GM23248 (cell line): ENCODE results near the gene SLC9B2.

Experiments used
- EZH2 ChIP-seq: fragments of 200-600 bp; sonication (generic); IDR thresholded peaks from 2 replicates; pipeline ENCODE4 v1.6.1; 2018; ENCODE audit warnings: antibody characterized with exemption, mild to moderate bottlenecking; ENCODE audit not compliant: insufficient read depth, poor library complexity, severe bottlenecking
- EZH2phosphoT487 ChIP-seq: fragments of 200-600 bp; sonication (generic); IDR thresholded peaks from 2 replicates; pipeline ENCODE4 v1.6.1; 2018; ENCODE audit warnings: antibody characterized with exemption, moderate library complexity, mild to moderate bottlenecking, low read depth; ENCODE audit not compliant: insufficient read depth

GRCh38 chr4:103111598-103111997 lies 35.0 kb upstream of the SLC9B2 start:
- TF ChIP-seq EZH2 (no peak), EZH2phosphoT487 (no peak)
